Lung (tissue), 12 donors: ENCODE data around the gene RTP5. TPM values are rescaled to one million over a fixed set of nuclear protein-coding genes. Genes with fewer than 3 reads are reported as not detected.

Experiments
- ATAC-seq: fragments of 200-7000 bp; cut with Tn5 transposase; one replicate; pipeline ENCODE4 v1.9.1; 2020; ENCODE audit warnings: moderate number of reproducible peaks; ENCODE audit not compliant: insufficient read depth, low FRiP score
- DNase-seq, 3 donors: peaks; one replicate each; pipeline ENCODE4 v3.0.0-alpha.2; 2013 to 2017
- H3K27ac ChIP-seq, 2 donors: one replicate each; pipeline ENCODE4 v1.5.1; 2013; ENCODE audit warnings: mild to moderate bottlenecking in 2 of 2, moderate library complexity in 2 of 2, control low read depth in 1 of 2, inconsistent platforms in 1 of 2, low read depth in 1 of 2, low read length in 1 of 2
- H3K27me3 ChIP-seq, 3 donors: one replicate each; pipeline ENCODE4 v1.5.1; 2013; ENCODE audit warnings: low read length in 2 of 3; ENCODE audit not compliant: control insufficient read depth in 3 of 3, insufficient read depth in 3 of 3
- H3K36me3 ChIP-seq, 4 donors: one replicate each; pipeline ENCODE4 v1.5.1; 2013; ENCODE audit warnings: low read length in 4 of 4, mild to moderate bottlenecking in 1 of 4, moderate library complexity in 1 of 4; ENCODE audit not compliant: control insufficient read depth in 4 of 4, insufficient read depth in 4 of 4
- H3K4me1 ChIP-seq, 5 donors: one replicate each; pipeline ENCODE4 v1.5.1; 2013; ENCODE audit warnings: low read length in 5 of 5, mild to moderate bottlenecking in 2 of 5, moderate library complexity in 1 of 5; ENCODE audit not compliant: control insufficient read depth in 5 of 5, insufficient read depth in 5 of 5
- H3K4me3 ChIP-seq: one replicate; pipeline ENCODE4 v1.5.1; 2013; ENCODE audit warnings: mild to moderate bottlenecking, control low read depth, moderate library complexity
- H3K9ac ChIP-seq, 2 donors: one replicate each; pipeline ENCODE4 v1.5.1; 2013; ENCODE audit warnings: low read length in 2 of 2, control low read depth in 1 of 2; ENCODE audit not compliant: insufficient read depth in 1 of 2
- H3K9me3 ChIP-seq, 4 donors: one replicate each; pipeline ENCODE4 v1.5.1; 2013; ENCODE audit warnings: low read length in 3 of 4, mild to moderate bottlenecking in 1 of 4, moderate library complexity in 1 of 4; ENCODE audit not compliant: control insufficient read depth in 4 of 4, insufficient read depth in 3 of 4
- WGBS, 2 donors: extraction: QIAGEN DNeasy Blood & Tissue Kit; methylation state at CpG; one replicate each; pipeline ENCODE4 v1.1.7; 2013; 5-methylcytosine and 5-hydroxymethylcytosine counted together
- polyA plus RNA-seq, 2 donors: library from polyadenylated mRNA; stranded (reverse); fragments of 200-250 nt; gene quantifications; one replicate each; pipeline ENCODE4 v1.2.1, GENCODE V29; 2013
- total RNA-seq, 2 donors: library from RNA; depleted of rRNA in 1 of 2; stranded (reverse); fragments of >200 nt in 1 of 2; gene quantifications; one replicate each; pipeline ENCODE4 v1.2.1, GENCODE V29; 2014 to 2021
- TF ChIP-seq, protein P1 (sequence below): IDR thresholded peaks from 2 replicates; pipeline ENCODE4 v1.5.1; 2012; ENCODE audit warnings: mild to moderate bottlenecking; ENCODE audit errors: control extremely low read depth, extremely low read depth
- donor health status: control.
- donor health status: control.
- donor health status: Bipolar disorder and iron deficiency.
- donor health status: healthy.
- donor health status: DM: yes; HTN: yes; CAD: no.

The RTP5 gene
- total and polyA plus RNA-seq, 4 donors = 0.08 to 0.13 (median 0.09) TPM; not detected in 1

- TF ChIP-seq, protein P1, sequence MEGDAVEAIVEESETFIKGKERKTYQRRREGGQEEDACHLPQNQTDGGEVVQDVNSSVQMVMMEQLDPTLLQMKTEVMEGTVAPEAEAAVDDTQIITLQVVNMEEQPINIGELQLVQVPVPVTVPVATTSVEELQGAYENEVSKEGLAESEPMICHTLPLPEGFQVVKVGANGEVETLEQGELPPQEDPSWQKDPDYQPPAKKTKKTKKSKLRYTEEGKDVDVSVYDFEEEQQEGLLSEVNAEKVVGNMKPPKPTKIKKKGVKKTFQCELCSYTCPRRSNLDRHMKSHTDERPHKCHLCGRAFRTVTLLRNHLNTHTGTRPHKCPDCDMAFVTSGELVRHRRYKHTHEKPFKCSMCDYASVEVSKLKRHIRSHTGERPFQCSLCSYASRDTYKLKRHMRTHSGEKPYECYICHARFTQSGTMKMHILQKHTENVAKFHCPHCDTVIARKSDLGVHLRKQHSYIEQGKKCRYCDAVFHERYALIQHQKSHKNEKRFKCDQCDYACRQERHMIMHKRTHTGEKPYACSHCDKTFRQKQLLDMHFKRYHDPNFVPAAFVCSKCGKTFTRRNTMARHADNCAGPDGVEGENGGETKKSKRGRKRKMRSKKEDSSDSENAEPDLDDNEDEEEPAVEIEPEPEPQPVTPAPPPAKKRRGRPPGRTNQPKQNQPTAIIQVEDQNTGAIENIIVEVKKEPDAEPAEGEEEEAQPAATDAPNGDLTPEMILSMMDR = no peak
Observed at GRCh38 chr2:241851325-241852115, 18.0 kb upstream of the RTP5 start.

DNA sequence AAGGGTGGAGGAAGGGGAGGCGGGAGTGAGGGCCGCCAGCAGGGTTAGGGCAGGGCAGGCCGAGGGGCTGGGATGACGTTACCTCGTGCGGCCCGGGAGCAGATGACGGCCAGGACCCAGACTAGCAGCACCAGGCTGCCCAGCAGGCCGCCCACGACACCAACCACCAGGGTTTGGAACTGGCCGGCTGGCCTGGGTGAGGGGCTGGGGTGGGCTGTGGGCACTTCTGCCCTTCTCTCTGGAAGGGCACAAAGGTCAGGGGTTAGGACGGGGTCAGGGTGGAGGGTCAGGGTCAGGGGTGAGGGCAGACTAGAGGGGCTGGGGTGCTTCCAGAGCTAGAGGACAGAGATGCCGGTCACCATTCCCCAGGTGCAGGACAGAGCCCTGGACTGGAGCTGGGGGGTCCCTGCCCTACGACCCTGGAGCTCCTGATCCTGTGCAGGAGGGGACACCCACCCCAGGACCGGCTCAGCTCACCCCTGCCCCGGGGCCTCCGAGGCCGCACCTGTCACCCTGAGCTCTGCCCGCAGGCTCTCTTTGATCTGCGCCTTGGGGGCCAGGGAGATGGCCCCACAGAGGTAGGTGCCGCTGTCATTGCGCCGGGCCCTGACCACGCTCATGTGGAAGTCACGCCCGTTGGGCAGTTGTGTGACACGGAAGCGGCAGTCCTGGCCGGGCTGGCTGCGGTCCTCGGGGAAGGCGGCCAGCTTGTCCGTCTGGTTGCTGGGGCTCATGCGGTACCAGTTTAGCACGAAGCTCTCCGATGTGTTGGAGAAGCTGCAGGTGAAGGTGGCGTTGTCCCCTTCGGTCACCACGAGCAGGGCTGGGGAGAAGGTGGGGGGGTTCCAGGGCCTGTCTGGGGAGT, 17.2 kb upstream of the RTP5 start:
- no peaks in the 10 kb centered on the region for H3K9me3 ChIP-seq
- no peak overlapping the region for H3K27ac ChIP-seq
- 93 to 94% methylated on average over 39 of the region's 39 CpGs for WGBS, 2 donors
- peaks cover 0 to 5% (median 0%) of the 10 kb centered on the region in 3 donors for H3K27me3 ChIP-seq
- no peaks in the 10 kb centered on the region for H3K36me3 ChIP-seq
- DNase-seq (no peak), ATAC-seq (no peak)
- TF ChIP-seq, protein P1 = no peak
- H3K9ac ChIP-seq = no peak overlapping the region
- H3K4me3 ChIP-seq = no peak overlapping the region
- peaks cover 0 to 5% (median 0%) of the 10 kb centered on the region in 5 donors for H3K4me1 ChIP-seq

More at GRCh38 chr2:241851325-241852115, 18.0 kb upstream of the RTP5 start:
- H3K36me3 ChIP-seq = no peaks in the 10 kb centered on the region
- DNase-seq (peak in 1 of 3 donors; percentile 10), ATAC-seq (no peak)
- H3K27me3 ChIP-seq = peaks cover 0 to 5% (median 0%) of the 10 kb centered on the region in 3 donors
- no peak overlapping the region for H3K27ac ChIP-seq
- H3K4me3 ChIP-seq = no peak overlapping the region
- peaks cover 0 to 5% (median 0%) of the 10 kb centered on the region in 5 donors for H3K4me1 ChIP-seq
- WGBS, 2 donors = 92 to 95% methylated on average over 26 of the region's 26 CpGs
- H3K9ac ChIP-seq = no peak overlapping the region
- H3K9me3 ChIP-seq = no peaks in the 10 kb centered on the region

GRCh38 chr2:241852981-241853631, 16.4 kb upstream of the RTP5 start:
- Histone ChIP-seq H3K27ac (no peak overlapping the region), H3K4me1 (peaks cover 0 to 5% (median 0%) of the 10 kb centered on the region in 5 donors), H3K36me3 (no peaks in the 10 kb centered on the region), H3K9me3 (no peaks in the 10 kb centered on the region), H3K4me3 (no peak overlapping the region), H3K9ac (no peak overlapping the region), H3K27me3 (peaks cover 0 to 5% (median 0%) of the 10 kb centered on the region in 3 donors)
- DNase-seq = no peak
- ATAC-seq = no peak
- TF ChIP-seq, protein P1 = no peak
- WGBS, 2 donors = 90 to 93% methylated on average over 10 of the region's 10 CpGs
